K562 (cell line): ENCODE data around the gene ZNF610. TPM values are rescaled to one million over a fixed set of nuclear protein-coding genes. Genes with fewer than 3 reads are reported as not detected.

Experiments used
- ATAC-seq: fragments of 200-7000 bp; cut with Tn5 transposase; 3 replicates; pipeline ENCODE4 v1.9.1; 2020; ENCODE audit warnings: moderate library complexity
- BruUV-seq: library from RNA; stranded (reverse); fragments of 400-500 nt; replicated peaks from 2 replicates; lab custom pipeline; 2021; lab: Mats Ljungman, UMichigan
- CTCF ChIA-PET: fragments of 300-600 bp; formaldehyde crosslinking; extraction: SDS; loops from one replicate; lab custom pipeline; 2021; ENCODE audit warnings: low intra/inter-chr PET ratio; lab: Yijun Ruan, JAX
- POLR2A ChIA-PET: fragments of 300-600, 350-650 bp; sonication (Branson Sonifier 250); formaldehyde crosslinking; extraction: SDS; loops from one replicate; lab custom pipeline; 2021; ENCODE audit warnings: antibody characterized with exemption, inconsistent platforms; lab: Yijun Ruan, JAX
- DNase-seq, 4 experiments: peaks; one replicate each; pipeline versions ENCODE4 v3.0.0 to v3.0.0-alpha.2; 2011 to 2018; ENCODE audit warnings: low spot score in 3 of 4, mixed read lengths in 3 of 4; ENCODE audit errors: extremely low read depth in 1 of 4
- FAIRE-seq: peaks from 2 replicates; lab custom pipeline; 2011; peaks lifted over from hg19 to GRCh38; lab: Jason Lieb, UNC
- H2AFZ ChIP-seq: 2 replicates; pipeline ENCODE4 v1.6.0; 2011; ENCODE audit warnings: low read depth, low read length, control low read depth, inconsistent platforms
- H3K27ac ChIP-seq: fragments of 200-600 bp; 3 replicates; pipeline ENCODE4 v1.8.0; 2011; ENCODE audit warnings: low read depth, mild to moderate bottlenecking, control low read depth, inconsistent platforms, low read length, moderate library complexity, mixed read lengths; ENCODE audit errors: extremely low read depth
- H3K27me3 ChIP-seq, 2 experiments: fragments of 300-600 bp in 1 of 2; 2 replicates in 1 of 2; 3 replicates in 1 of 2; pipeline versions ENCODE4 v1.6.0 to v1.8.0; 2011; ENCODE audit warnings: inconsistent platforms in 2 of 2, low read length in 2 of 2, mild to moderate bottlenecking in 1 of 2, mixed read lengths in 1 of 2, moderate library complexity in 1 of 2; ENCODE audit not compliant: control insufficient read depth in 2 of 2, insufficient read depth in 2 of 2
- H3K36me3 ChIP-seq: fragments of 300-600 bp; 3 replicates; pipeline ENCODE4 v1.8.0; 2011; ENCODE audit warnings: mild to moderate bottlenecking, low read length, inconsistent platforms; ENCODE audit not compliant: control insufficient read depth, insufficient read depth
- H3K4me1 ChIP-seq, 2 experiments: fragments of 200-600 bp in 1 of 2; replicated peaks in 1 of 2; 2 replicates in 1 of 2; 3 replicates in 1 of 2; pipeline versions ENCODE4 v1.5.1 to v1.8.0; 2011; ENCODE audit warnings: inconsistent platforms in 2 of 2, low read length in 2 of 2, mild to moderate bottlenecking in 1 of 2, mixed read lengths in 1 of 2, moderate library complexity in 1 of 2; ENCODE audit not compliant: control insufficient read depth in 2 of 2, insufficient read depth in 2 of 2
- H3K4me2 ChIP-seq: 2 replicates; pipeline ENCODE4 v1.6.1; 2011; ENCODE audit warnings: low read length, control low read depth, inconsistent platforms, mixed read lengths; ENCODE audit not compliant: insufficient read depth
- H3K4me3 ChIP-seq: fragments of 200-600 bp; sonication (generic), shearing (Covaris generic); 2 replicates; pipeline ENCODE4 v1.5.1; 2016; ENCODE audit warnings: control low read depth, inconsistent platforms
- H3K79me2 ChIP-seq: fragments of 200-600 bp; 3 replicates; pipeline ENCODE4 v1.8.0; 2011; ENCODE audit warnings: low read length, inconsistent platforms; ENCODE audit not compliant: control insufficient read depth, insufficient read depth
- H3K9ac ChIP-seq, 2 experiments: 2 replicates each; pipeline versions ENCODE4 v1.6.0 to v1.6.1; 2011; ENCODE audit warnings: low read depth in 2 of 2, low read length in 2 of 2, control low read depth in 1 of 2, inconsistent platforms in 1 of 2, mild to moderate bottlenecking in 1 of 2, mixed read lengths in 1 of 2; ENCODE audit not compliant: insufficient read depth in 1 of 2
- H3K9me1 ChIP-seq: one replicate; pipeline ENCODE4 v1.6.0; 2011; ENCODE audit warnings: inconsistent platforms, mild to moderate bottlenecking, low read length, moderate library complexity; ENCODE audit not compliant: control insufficient read depth, insufficient read depth
- H3K9me3 ChIP-seq: replicated peaks from 2 replicates; pipeline ENCODE4 v1.5.1; 2011; ENCODE audit warnings: low read depth, low read length, inconsistent platforms; ENCODE audit not compliant: control insufficient read depth, insufficient read depth
- H4K20me1 ChIP-seq: replicated peaks from 2 replicates; pipeline ENCODE4 v1.6.1; 2011; ENCODE audit warnings: low read length, inconsistent platforms, mixed read lengths; ENCODE audit not compliant: control insufficient read depth, insufficient read depth
- GTF2E2 ChIP-seq: fragments of 200-800 bp; sonication (Bioruptor generic); IDR thresholded peaks from 2 replicates; pipeline ENCODE4 v1.6.1; 2016; ENCODE audit warnings: missing genetic modification characterization, missing compliant biosample characterization
- HMG20A ChIP-seq: fragments of 450-650 bp; formaldehyde crosslinking; conservative IDR thresholded peaks from 2 replicates; pipeline ENCODE4 v1.4.0; 2020; ENCODE audit warnings: mild to moderate bottlenecking, mixed read lengths
- JUNB ChIP-seq: fragments of 450-650 bp; formaldehyde crosslinking; conservative IDR thresholded peaks from 2 replicates; pipeline ENCODE4 v1.4.0; 2020; ENCODE audit warnings: mild to moderate bottlenecking
- PHF20 ChIP-seq: fragments of 450-650 bp; IDR thresholded peaks from 2 replicates; pipeline ENCODE4 v1.6.1; 2018; ENCODE audit not compliant: partially characterized antibody
- ZNF639 ChIP-seq, 2 experiments: fragments of 200-800 bp in 1 of 2; sonication (Bioruptor generic) in 1 of 2; sonication (generic) in 1 of 2; formaldehyde crosslinking in 1 of 2; IDR thresholded peaks in 1 of 2; conservative IDR thresholded peaks in 1 of 2; 2 replicates each; pipeline versions ENCODE4 v1.5.0 to v1.6.1; 2016 to 2020; ENCODE audit warnings: missing compliant biosample characterization in 1 of 2, missing genetic modification characterization in 1 of 2, missing genetic modification reagents in 1 of 2
- WGBS: fragments of 100-300 bp; shearing (Covaris generic); methylation state at CpG from one replicate; pipeline ENCODE4 v1.1.6; 2016; ENCODE audit warnings: low coverage, mixed read lengths; ENCODE audit not compliant: insufficient coverage; ENCODE audit errors: missing lambda C conversion rate; 5-methylcytosine and 5-hydroxymethylcytosine counted together
- in situ Hi-C: fragments of 300-500 bp; cut with MboI; formaldehyde crosslinking; loops from 4 replicates; pipeline ENCODE4 v1.15.0; 2018; ENCODE audit warnings: inconsistent platforms, mixed read lengths
- intact Hi-C: fragments of 100-400 bp; cut with micrococcal nuclease; formaldehyde crosslinking; loops from 2 replicates; pipeline ENCODE4 v1.14.2; 2022
- polyA plus RNA-seq, 8 experiments: library from polyadenylated mRNA; depleted of rRNA in 4 of 8; stranded (reverse) in 5 of 8; unstranded in 3 of 8; fragments of >200 nt; fragmentation: Nextera tagmentation in 2 of 8; fragmentation: Illumina TruSeq in 1 of 8; extraction: Ambion mirVana in 2 of 8; extraction: Trizol in 1 of 8; gene quantifications; 2 replicates each; pipeline versions ENCODE4 v1.2.1 to v1.2.3, GENCODE V29; 2011 to 2014; ENCODE audit warnings: inconsistent platforms in 1 of 8, missing spikeins in 1 of 8
- total RNA-seq, 7 experiments: library from RNA; depleted of rRNA in 6 of 7; stranded (reverse); fragments of >200 nt in 6 of 7; fragmentation: Illumina TruSeq in 2 of 7; extraction: Trizol in 2 of 7; gene quantifications; 2 replicates each; pipeline versions ENCODE4 v1.2.1 to v1.2.3, GENCODE V29; 2011 to 2021; ENCODE audit warnings: low replicate concordance in 1 of 7
- TF ChIP-seq, protein P1 (sequence below): sonication (generic); formaldehyde crosslinking; IDR thresholded peaks from 2 replicates; pipeline ENCODE4 v1.8.0; 2022; ENCODE audit warnings: mild to moderate bottlenecking, missing genetic modification reagents

The ZNF610 gene
- total and polyA plus RNA-seq, 9 of the 15 experiments (the other 6 are each of a cell fraction or from before 2014, with no cell fraction given): not detected

GRCh38 chr19:52398081-52398441, 62.0 kb downstream of the ZNF610 start:
- TF ChIP-seq ZNF639 (CRISPR knock-in tag; conservative IDR thresholded peaks at IDR 0.05 in 1 of 2, IDR thresholded peaks at IDR 0.05 in 1 of 2): peak in 1 of 2 experiments; percentile 43; a peak in 1 of 4 replicates
- 0 out of 2 replicates have a peak, but pooled peaks have one; percentile 7 for TF ChIP-seq GTF2E2 (tag)
- TF ChIP-seq JUNB (CRISPR knock-in tag): no peak
- TF ChIP-seq PHF20: peak; percentile 10
- TF ChIP-seq, protein P1, sequence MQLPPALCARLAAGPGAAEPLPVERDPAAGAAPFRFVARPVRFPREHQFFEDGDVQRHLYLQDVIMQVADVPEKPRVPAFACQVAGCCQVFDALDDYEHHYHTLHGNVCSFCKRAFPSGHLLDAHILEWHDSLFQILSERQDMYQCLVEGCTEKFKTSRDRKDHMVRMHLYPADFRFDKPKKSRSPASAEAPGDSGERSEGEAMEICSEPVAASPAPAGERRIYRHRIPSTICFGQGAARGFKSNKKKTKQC: no peak
- TF ChIP-seq HMG20A (CRISPR knock-in tag): no peak
- peak overlapping the region; percentile 79 for H3K4me2 ChIP-seq
- no peaks in the 10 kb centered on the region for H3K27me3 ChIP-seq
- no peaks in the 10 kb centered on the region for H3K9me3 ChIP-seq
- ChIA-PET POLR2A (no interaction called here), CTCF (no interaction called here)
- H3K9ac ChIP-seq: peak overlapping the region in 1 of 2 experiments; percentile 50; a peak in 1 of 4 replicates
- peak overlapping the region; percentile 85 for H2AFZ ChIP-seq
- H3K4me1 ChIP-seq: peaks cover 0 to 8% of the 10 kb centered on the region in 2 experiments; a peak in 2 of 5 replicates
- H3K4me3 ChIP-seq: peak overlapping the region; percentile 50
- TSS peak; percentile 71 for BruUV-seq
- H4K20me1 ChIP-seq: no peaks in the 10 kb centered on the region
- WGBS: 4% methylated on average over 14 of the region's 14 CpGs
- in situ Hi-C loops (no loop called here), intact Hi-C loops (no loop called here)
- H3K79me2 ChIP-seq: no peaks in the 10 kb centered on the region
- H3K36me3 ChIP-seq: no peaks in the 10 kb centered on the region
- peak in 3 of 4 experiments; percentile 9 to 16 (median 15) for DNase-seq
- FAIRE-seq: no peak
- H3K27ac ChIP-seq: peak overlapping the region; percentile 50; the same call in 1 of the 3 replicates
- no peaks in the 10 kb centered on the region for H3K9me1 ChIP-seq
- peak; percentile 54; the same call in 2 of the 3 replicates for ATAC-seq
